ENCODE results near the gene CAPN9.
"Not testable (repeated sequence)": the region's sequence is repeated elsewhere in the genome, so short reads cannot be mapped to it uniquely, and the experiment has no call there.

The CAPN9 gene

DNA sequence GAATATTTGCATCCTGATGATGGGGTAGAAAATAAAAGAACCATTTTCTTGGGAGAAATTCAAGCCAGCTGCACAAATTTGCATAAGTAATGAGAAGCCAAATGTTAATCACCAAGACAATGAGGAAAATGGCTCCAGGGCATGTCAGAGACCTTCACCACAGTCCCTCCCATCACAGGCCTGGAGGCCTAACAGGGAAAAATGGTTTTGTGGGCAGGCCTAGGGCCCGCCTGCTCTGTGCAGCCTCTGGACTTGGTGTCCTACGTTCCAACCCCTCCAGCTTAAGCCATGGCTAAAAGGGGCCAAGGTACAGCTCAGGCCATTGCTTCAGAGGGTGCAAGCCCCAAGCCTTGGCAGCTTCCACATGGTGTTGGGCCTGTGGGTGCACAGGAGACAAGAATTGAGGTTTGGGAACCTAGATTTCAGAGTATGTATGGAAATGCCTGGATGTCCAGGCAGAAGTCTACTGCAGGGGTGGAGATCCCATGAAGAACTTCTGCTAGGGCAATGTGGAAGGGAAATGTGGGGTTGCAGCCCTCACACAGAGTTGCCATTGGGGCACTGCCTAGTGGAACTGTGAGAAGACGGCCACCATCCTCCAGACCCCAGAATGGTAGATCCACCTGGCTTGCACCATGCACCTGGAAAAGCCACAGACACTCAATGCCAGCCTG is 25.2 kb upstream of the CAPN9 start:
- not testable (repeated sequence) for H3K9me3 Mint-ChIP-seq (ENCODE audit: low read depth); H3K27me3 Mint-ChIP-seq; H3K4me1 Mint-ChIP-seq (ENCODE audit: low read depth); H3K27ac Mint-ChIP-seq; H3K36me3 Mint-ChIP-seq; H3K4me3 Mint-ChIP-seq

DNA sequence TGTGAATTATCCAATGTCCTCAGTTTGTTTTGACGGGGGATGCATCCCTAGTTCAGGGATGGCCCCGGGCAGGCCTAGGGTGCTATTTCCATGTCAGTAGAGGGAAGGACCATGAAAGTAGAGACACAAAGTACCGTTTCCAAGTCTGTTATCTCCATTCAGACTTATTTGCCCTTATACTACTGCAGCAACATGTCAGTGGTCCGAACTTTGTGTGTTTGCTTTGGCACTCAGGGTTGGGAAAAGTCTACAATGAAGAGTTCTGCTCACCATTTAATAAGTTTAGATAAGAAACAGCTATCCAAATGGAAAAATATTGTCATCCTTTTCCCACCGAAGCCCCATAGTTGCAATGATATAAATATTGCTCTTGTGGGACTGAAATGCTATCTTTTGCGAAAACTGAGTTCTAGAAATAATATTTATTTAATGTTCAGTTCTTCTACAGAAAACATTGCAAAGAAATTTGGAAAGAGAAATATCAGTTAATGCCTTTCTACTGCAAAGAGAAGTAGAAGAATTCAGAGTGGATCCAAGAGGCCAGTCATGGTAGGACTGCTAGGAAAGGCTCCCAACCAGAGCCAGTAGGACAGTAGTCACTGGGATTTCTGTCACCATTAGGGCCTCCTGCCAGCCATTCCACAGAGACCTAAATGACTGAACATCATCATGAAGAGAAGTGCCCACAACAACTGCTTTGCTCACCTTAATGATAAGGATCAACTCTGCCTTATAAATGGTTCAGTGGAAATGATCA is 21.8 kb upstream of the CAPN9 start:
- Mint-ChIP-seq H3K36me3 (peaks cover 3% of the 10 kb centered on the region), H3K4me3 (no peak overlapping the region), H3K9me3 (ENCODE audit: low read depth) (no peaks in the 10 kb centered on the region), H3K27me3 (peaks cover 7% of the 10 kb centered on the region), H3K4me1 (ENCODE audit: low read depth) (no peaks in the 10 kb centered on the region), H3K27ac (no peak overlapping the region)

DNA sequence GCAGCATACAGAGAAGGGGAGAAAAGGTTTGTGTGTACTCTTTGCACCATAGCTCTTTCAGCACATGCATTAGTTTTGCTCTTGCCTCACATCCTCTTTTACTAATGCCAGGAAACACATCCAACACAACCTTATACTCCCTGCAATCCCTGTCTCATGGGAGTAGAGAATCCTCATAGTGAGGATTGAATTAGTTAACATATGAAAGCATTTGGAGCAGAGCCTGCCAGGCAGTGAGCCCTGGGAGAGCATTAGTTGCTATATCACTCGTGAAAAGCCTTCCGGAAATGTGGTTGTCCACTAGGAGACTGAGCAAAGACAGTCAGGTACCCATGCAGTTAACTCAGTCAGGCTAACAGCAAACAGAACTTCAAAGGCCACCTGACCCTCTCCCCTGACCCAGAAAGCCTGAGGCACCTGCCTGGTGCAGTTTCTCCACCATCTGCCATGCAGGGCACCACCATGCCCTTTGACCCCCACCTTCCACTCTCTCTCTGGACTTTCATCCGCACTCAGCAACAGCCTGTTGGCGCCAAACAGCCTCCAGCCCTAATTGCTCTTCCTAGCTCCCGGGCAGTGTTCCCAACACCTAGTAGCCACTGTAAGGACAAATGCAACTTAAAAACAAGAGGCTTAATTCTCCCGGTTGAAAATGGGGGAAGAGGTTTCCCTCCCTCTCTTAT is 18.3 kb upstream of the CAPN9 start:
- Mint-ChIP-seq H3K4me3 (no peak overlapping the region), H3K27ac (no peak overlapping the region), H3K27me3 (peaks cover 8% of the 10 kb centered on the region), H3K9me3 (ENCODE audit: low read depth) (no peaks in the 10 kb centered on the region), H3K4me1 (ENCODE audit: low read depth) (no peaks in the 10 kb centered on the region), H3K36me3 (no peaks in the 10 kb centered on the region)

GRCh38 chr1:230730977-230731376 is 16.2 kb upstream of the CAPN9 start:
- Mint-ChIP-seq H3K36me3 (no peaks in the 10 kb centered on the region), H3K4me1 (ENCODE audit: low read depth) (no peaks in the 10 kb centered on the region), H3K27me3 (peaks cover 11% of the 10 kb centered on the region), H3K27ac (no peak overlapping the region), H3K9me3 (ENCODE audit: low read depth) (no peaks in the 10 kb centered on the region), H3K4me3 (no peak overlapping the region)

- H3K27me3 Mint-ChIP-seq = peaks cover 9% of the 10 kb centered on the region
- no peak overlapping the region for H3K27ac Mint-ChIP-seq
- no peaks in the 10 kb centered on the region for H3K9me3 Mint-ChIP-seq (ENCODE audit: low read depth)
- H3K4me3 Mint-ChIP-seq = no peak overlapping the region
- no peaks in the 10 kb centered on the region for H3K36me3 Mint-ChIP-seq
- no peaks in the 10 kb centered on the region for H3K4me1 Mint-ChIP-seq (ENCODE audit: low read depth)
These were observed 11.7 kb upstream of the CAPN9 start for GRCh38 chr1:230735447-230735846.

DNA sequence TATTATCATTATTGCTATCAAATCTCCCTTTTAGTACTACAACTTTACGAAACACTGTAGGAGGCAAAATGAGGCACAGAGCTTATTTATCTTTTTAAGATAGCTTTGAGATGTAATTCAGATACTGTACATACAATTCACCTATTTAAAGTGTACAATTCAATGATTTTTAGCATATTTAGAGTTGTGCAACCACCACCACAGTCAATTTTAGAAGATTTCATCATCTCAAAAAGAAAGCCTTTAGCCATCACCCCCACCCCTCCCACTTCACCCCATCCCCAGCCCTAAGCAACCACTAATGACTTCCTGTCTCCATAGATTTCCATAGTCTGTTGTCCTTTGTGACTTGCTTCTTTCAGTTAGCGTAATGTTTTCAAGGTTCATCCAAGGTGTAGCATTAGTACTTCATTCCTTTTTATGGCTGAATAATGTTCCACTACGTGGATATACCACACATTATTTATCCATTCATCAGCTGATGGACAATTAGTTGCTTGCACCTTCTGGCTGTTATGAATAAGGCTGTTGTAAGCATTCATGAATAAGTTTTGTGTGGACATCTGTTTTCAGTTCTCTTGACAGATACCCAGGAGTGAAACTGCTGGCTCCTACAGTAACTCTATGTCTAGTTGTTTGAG is 9.4 kb upstream of the CAPN9 start:
- Mint-ChIP-seq H3K4me3 (no peak overlapping the region), H3K4me1 (ENCODE audit: low read depth) (no peaks in the 10 kb centered on the region), H3K9me3 (ENCODE audit: low read depth) (no peaks in the 10 kb centered on the region), H3K27ac (no peak overlapping the region), H3K27me3 (peaks cover 11% of the 10 kb centered on the region), H3K36me3 (no peaks in the 10 kb centered on the region)

- no peak overlapping the region for H3K27ac Mint-ChIP-seq
- no peak overlapping the region for H3K4me3 Mint-ChIP-seq
- H3K4me1 Mint-ChIP-seq (ENCODE audit: low read depth) = no peaks in the 10 kb centered on the region
- H3K36me3 Mint-ChIP-seq = no peaks in the 10 kb centered on the region
- no peaks in the 10 kb centered on the region for H3K9me3 Mint-ChIP-seq (ENCODE audit: low read depth)
- H3K27me3 Mint-ChIP-seq = peaks cover 8% of the 10 kb centered on the region
These were observed 7.5 kb upstream of the CAPN9 start for GRCh38 chr1:230739564-230740290.

DNA sequence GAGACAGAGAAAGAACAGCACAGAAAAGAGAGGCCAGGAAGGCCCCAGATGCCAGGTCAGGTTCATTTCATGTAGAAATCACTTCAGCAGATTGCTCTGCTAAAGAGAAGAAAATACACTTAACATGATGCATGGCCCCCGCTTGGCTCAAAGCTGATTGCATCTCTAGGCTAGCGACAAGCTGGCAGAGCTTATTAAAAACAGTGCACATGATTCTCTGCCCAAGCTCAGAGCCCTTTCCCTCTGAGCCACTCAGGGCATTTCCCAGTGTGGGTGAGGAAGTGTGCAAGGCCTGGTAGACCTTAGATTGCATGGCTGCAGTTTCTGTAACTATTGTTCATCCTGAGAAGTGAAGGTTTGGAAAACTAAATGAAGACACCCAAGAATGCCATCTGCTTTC is 3.3 kb upstream of the CAPN9 start:
- H3K27me3 Mint-ChIP-seq = peaks cover 3% of the 10 kb centered on the region
- H3K27ac Mint-ChIP-seq = no peak overlapping the region
- H3K4me3 Mint-ChIP-seq = no peak overlapping the region
- H3K9me3 Mint-ChIP-seq (ENCODE audit: low read depth) = no peaks in the 10 kb centered on the region
- no peaks in the 10 kb centered on the region for H3K36me3 Mint-ChIP-seq
- H3K4me1 Mint-ChIP-seq (ENCODE audit: low read depth) = no peaks in the 10 kb centered on the region

DNA sequence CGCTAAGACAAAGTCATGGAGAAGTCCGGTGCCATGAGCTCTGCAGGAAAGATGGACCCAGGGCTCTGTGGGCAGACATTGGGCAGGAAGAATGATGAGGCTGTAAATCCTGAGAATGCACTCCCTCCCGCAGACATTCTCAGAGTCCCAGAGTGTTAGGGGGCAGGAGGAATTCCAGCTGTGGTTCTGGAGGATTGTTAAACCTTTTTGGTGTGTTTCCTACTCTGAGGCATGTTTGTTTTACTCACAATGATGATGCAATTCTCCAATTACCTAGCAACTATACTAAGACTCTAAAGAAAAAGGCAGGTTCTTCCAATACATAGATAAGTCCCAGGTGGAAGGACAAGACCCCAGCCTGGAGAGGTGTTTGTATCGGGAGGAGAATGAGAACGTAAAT is 2.8 kb upstream of the CAPN9 start:
- Mint-ChIP-seq H3K36me3 (no peaks in the 10 kb centered on the region), H3K27ac (no peak overlapping the region), H3K27me3 (peaks cover 3% of the 10 kb centered on the region), H3K4me3 (no peak overlapping the region), H3K9me3 (ENCODE audit: low read depth) (no peaks in the 10 kb centered on the region), H3K4me1 (ENCODE audit: low read depth) (no peaks in the 10 kb centered on the region)

GRCh38 chr1:230745071-230745470 is 2.1 kb upstream of the CAPN9 start:
- no peak overlapping the region for H3K4me3 Mint-ChIP-seq
- H3K9me3 Mint-ChIP-seq (ENCODE audit: low read depth) = no peaks in the 10 kb centered on the region
- peaks cover 4% of the 10 kb centered on the region for H3K27me3 Mint-ChIP-seq
- H3K27ac Mint-ChIP-seq = no peak overlapping the region
- no peaks in the 10 kb centered on the region for H3K36me3 Mint-ChIP-seq
- no peaks in the 10 kb centered on the region for H3K4me1 Mint-ChIP-seq (ENCODE audit: low read depth)

DNA sequence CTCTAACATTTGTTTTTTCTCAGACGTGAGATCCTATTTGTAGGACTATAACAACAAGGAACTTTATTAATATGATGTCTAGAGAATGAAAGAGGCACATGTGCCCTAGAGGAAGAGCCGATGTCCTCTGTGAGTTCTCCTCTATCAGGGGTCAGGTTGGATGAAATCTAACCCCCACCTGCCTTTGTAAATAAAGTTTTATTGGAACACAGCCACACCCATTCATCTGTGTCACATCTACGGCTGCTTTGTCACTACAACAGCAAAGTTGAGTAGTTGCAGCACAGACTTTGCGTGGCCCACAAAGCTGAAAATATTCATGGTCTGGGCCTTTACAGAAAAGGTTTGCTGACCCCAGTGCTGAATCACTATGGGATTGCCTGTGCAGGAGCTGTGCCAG is 571 bp upstream of the CAPN9 start:
- H3K27me3 Mint-ChIP-seq = peaks cover 2% of the 10 kb centered on the region
- no peaks in the 10 kb centered on the region for H3K9me3 Mint-ChIP-seq (ENCODE audit: low read depth)
- H3K4me1 Mint-ChIP-seq (ENCODE audit: low read depth) = no peaks in the 10 kb centered on the region
- no peak overlapping the region for H3K27ac Mint-ChIP-seq
- no peaks in the 10 kb centered on the region for H3K36me3 Mint-ChIP-seq
- no peak overlapping the region for H3K4me3 Mint-ChIP-seq

DNA sequence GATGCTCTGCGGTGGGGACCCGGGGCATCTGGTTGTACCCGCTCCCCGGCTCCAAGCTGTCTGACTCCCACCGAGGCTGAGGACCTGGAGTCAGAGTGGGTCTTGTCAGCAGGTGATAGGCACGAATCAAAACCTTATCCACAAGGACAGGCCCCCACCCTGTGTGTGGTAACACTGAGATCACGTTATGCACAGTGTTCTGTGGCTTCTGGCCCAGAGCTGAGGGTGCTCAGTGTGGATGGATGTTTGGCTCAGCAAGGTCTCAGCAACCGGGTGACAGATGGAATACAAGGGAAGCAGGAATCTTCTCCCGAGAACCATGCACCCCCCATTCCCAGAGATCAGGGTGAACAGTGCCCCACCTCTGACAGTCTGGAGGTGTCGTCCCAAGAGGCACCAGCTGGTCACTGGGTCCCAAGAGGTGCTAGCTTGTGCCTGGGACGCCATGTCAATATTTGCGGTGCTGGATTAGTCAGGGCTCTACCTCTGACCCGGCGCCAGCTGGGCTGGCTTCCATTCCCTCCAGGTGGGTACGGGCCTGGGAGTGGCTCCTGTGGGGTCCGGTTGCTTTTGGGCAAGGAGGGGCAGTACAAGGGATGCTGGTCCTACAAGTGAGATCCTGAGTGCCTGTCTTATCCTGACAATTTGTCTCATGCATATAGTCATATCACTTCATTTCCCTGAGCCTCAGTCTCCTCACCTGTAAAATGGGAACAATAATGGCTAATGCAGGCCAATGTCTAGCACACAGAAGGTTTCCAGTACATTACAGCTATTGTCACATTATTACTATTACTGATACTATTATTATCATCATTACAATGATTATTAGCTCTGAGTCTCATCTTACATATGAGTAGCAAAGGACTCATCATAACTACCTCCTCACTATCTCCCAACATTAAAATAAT is 957 bp downstream of the CAPN9 start:
- Mint-ChIP-seq H3K36me3 (no peaks in the 10 kb centered on the region), H3K27ac (no peak overlapping the region), H3K9me3 (ENCODE audit: low read depth) (no peaks in the 10 kb centered on the region), H3K4me1 (ENCODE audit: low read depth) (no peaks in the 10 kb centered on the region), H3K4me3 (no peak overlapping the region), H3K27me3 (peaks cover 2% of the 10 kb centered on the region)

- H3K4me3 Mint-ChIP-seq = no peak overlapping the region
- no peaks in the 10 kb centered on the region for H3K9me3 Mint-ChIP-seq (ENCODE audit: low read depth)
- H3K36me3 Mint-ChIP-seq = no peaks in the 10 kb centered on the region
- H3K4me1 Mint-ChIP-seq (ENCODE audit: low read depth) = no peaks in the 10 kb centered on the region
- peaks cover 2% of the 10 kb centered on the region for H3K27me3 Mint-ChIP-seq
- H3K27ac Mint-ChIP-seq = no peak overlapping the region
These were observed 2.0 kb downstream of the CAPN9 start for GRCh38 chr1:230749150-230749549.

DNA sequence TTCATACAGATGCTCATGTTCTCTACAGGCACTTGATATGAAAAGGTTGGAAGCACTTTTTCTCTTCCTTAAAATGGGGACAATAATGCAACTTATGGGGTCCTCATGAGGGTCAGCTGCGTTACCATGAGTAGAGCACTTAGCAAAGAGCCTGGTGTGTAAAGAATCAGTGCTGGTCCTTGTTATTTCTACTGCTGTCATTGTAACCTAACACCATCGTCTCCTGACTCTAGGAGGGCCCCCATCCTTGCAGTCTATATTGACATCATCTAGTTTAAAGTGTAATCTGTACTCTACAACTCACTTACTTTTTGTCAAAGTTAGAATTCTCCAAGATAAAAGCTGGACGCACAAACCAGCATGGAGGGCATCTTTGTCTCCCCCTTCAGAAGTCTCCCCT is 2.4 kb downstream of the CAPN9 start:
- Mint-ChIP-seq H3K27me3 (peaks cover 2% of the 10 kb centered on the region), H3K4me3 (no peak overlapping the region), H3K9me3 (ENCODE audit: low read depth) (no peaks in the 10 kb centered on the region), H3K4me1 (ENCODE audit: low read depth) (no peaks in the 10 kb centered on the region), H3K36me3 (no peaks in the 10 kb centered on the region), H3K27ac (no peak overlapping the region)

Data from activated naive CD8-positive, alpha-beta T cell (primary cell).